Uterus (tissue), 4 donors: ENCODE results near the gene CYP2W1. TPM values are rescaled to one million over a fixed set of nuclear protein-coding genes. Genes with fewer than 3 reads are reported as not detected.
"Not testable (repeated sequence)": the region's sequence is repeated elsewhere in the genome, so short reads cannot be mapped to it uniquely, and the experiment has no call there.

Source experiments
- DNase-seq, 2 donors: peaks; one replicate each; pipeline ENCODE4 v3.0.0-alpha.2; 2019 to 2020
- H3K27ac ChIP-seq, 2 donors: fragments of 200-600 bp; sonication (generic); 1 replicate in 1 of 2; 2 replicates in 1 of 2; pipeline ENCODE4 v1.5.1; 2016 to 2018
- H3K27me3 ChIP-seq, 2 donors: fragments of 200-600 bp; sonication (generic); one replicate each; pipeline ENCODE4 v1.5.1; 2018 to 2019; ENCODE audit warnings: control low read depth in 1 of 2
- H3K36me3 ChIP-seq, 2 donors: fragments of 200-600 bp; sonication (generic); one replicate each; pipeline ENCODE4 v1.5.1; 2019; ENCODE audit warnings: control low read depth in 1 of 2
- H3K4me1 ChIP-seq, 2 donors: fragments of 200-600 bp; sonication (generic); one replicate each; pipeline ENCODE4 v1.5.1; 2018 to 2019; ENCODE audit warnings: control low read depth in 1 of 2
- H3K4me3 ChIP-seq, 2 donors: fragments of 200-600 bp; sonication (generic); 1 replicate in 1 of 2; 2 replicates in 1 of 2; pipeline ENCODE4 v1.5.1; 2018 to 2019; ENCODE audit warnings: mild to moderate bottlenecking in 1 of 2
- H3K9me3 ChIP-seq, 2 donors: fragments of 200-600 bp; sonication (generic); one replicate each; pipeline ENCODE4 v1.5.1; 2019; ENCODE audit warnings: control low read depth in 1 of 2
- CTCF ChIP-seq, 4 experiments: fragments of 200-600 bp in 2 of 4; fragments of 450-650 bp in 2 of 4; sonication (generic) in 2 of 4; IDR thresholded peaks; one replicate each; pipeline ENCODE4 v1.5.1; 2016 to 2019; ENCODE audit warnings: antibody characterized with exemption in 4 of 4, mild to moderate bottlenecking in 2 of 4, moderate library complexity in 1 of 4
- POLR2A ChIP-seq, 2 donors: fragments of 450-650 bp; IDR thresholded peaks; one replicate each; pipeline ENCODE4 v1.6.1; 2016; ENCODE audit warnings: antibody characterized with exemption in 2 of 2, mild to moderate bottlenecking in 1 of 2, moderate library complexity in 1 of 2
- intact Hi-C: fragments of 100-400 bp; cut with DNase I; formaldehyde crosslinking; loops from one replicate; pipeline ENCODE4 v1.15.1; 2023; ENCODE audit warnings: low total_unique reads
- total RNA-seq, 4 donors: library from RNA; depleted of rRNA in 3 of 4; stranded (reverse); fragments of >200 nt in 3 of 4; gene quantifications; one replicate each; pipeline versions ENCODE4 v1.1.0 to v1.2.4, GENCODE V29; 2014 to 2023
- donor health status: DM: yes; HTN: yes; CAD: no.

The CYP2W1 gene
- total RNA-seq, 4 donors from 2014 or later = 6.6 TPM; not detected in 3

GRCh38 chr7:999149-999879 is 16.3 kb downstream of the CYP2W1 start:
- TF ChIP-seq POLR2A (IDR thresholded peaks at IDR 0.05) = no peak
- no peak for TF ChIP-seq CTCF (IDR thresholded peaks at IDR 0.05)
- H3K27ac ChIP-seq = no peak overlapping the region
- no peaks in the 10 kb centered on the region for H3K4me1 ChIP-seq
- DNase-seq = no peak
- no peaks in the 10 kb centered on the region for H3K36me3 ChIP-seq
- no peaks in the 10 kb centered on the region for H3K9me3 ChIP-seq
- H3K4me3 ChIP-seq = no peak overlapping the region
- no peaks in the 10 kb centered on the region for H3K27me3 ChIP-seq
- intact Hi-C loops = no loop called here

GRCh38 chr7:999941-1000935 is 17.3 kb downstream of the CYP2W1 start:
- DNase-seq = no peak
- H3K27ac ChIP-seq = no peak overlapping the region
- H3K36me3 ChIP-seq = no peaks in the 10 kb centered on the region
- intact Hi-C loops = no loop called here
- H3K4me3 ChIP-seq = no peak overlapping the region
- no peaks in the 10 kb centered on the region for H3K27me3 ChIP-seq
- H3K9me3 ChIP-seq = no peaks in the 10 kb centered on the region
- TF ChIP-seq CTCF (IDR thresholded peaks at IDR 0.05) (no peak), POLR2A (IDR thresholded peaks at IDR 0.05) (no peak)
- no peaks in the 10 kb centered on the region for H3K4me1 ChIP-seq

GRCh38 chr7:1001069-1001770 is 18.2 kb downstream of the CYP2W1 start:
- H3K4me3 ChIP-seq, H3K36me3 ChIP-seq, intact Hi-C loops, H3K4me1 ChIP-seq, H3K9me3 ChIP-seq, DNase-seq, H3K27me3 ChIP-seq, H3K27ac ChIP-seq: not testable (repeated sequence)

GRCh38 chr7:1002026-1002425 is 19.0 kb downstream of the CYP2W1 start:
- H3K36me3 ChIP-seq, H3K4me3 ChIP-seq, H3K27ac ChIP-seq, H3K27me3 ChIP-seq, intact Hi-C loops, H3K9me3 ChIP-seq, H3K4me1 ChIP-seq, DNase-seq: not testable (repeated sequence)

GRCh38 chr7:1002445-1002844 is 19.5 kb downstream of the CYP2W1 start:
- H3K9me3 ChIP-seq, DNase-seq, H3K27me3 ChIP-seq, H3K4me3 ChIP-seq, H3K36me3 ChIP-seq, intact Hi-C loops, H3K27ac ChIP-seq, H3K4me1 ChIP-seq: not testable (repeated sequence)

- H3K4me3 ChIP-seq = no peak overlapping the region
- intact Hi-C loops = no loop called here
These were observed 21.3 kb downstream of the CYP2W1 start for GRCh38 chr7:1004018-1004852.

More at GRCh38 chr7:1004018-1004852, 21.3 kb downstream of the CYP2W1 start:
- DNase-seq = no peak
- Histone ChIP-seq H3K27ac (no peak overlapping the region), H3K9me3 (no peaks in the 10 kb centered on the region), H3K4me1 (no peaks in the 10 kb centered on the region), H3K27me3 (no peaks in the 10 kb centered on the region), H3K36me3 (no peaks in the 10 kb centered on the region)
- TF ChIP-seq POLR2A (IDR thresholded peaks at IDR 0.05) (no peak), CTCF (IDR thresholded peaks at IDR 0.05) (no peak)
